BLaER1 (cell line): Measurements from ENCODE around the gene CYB5B.

Experiments used
- H3K27ac ChIP-seq: shearing (Covaris generic); formaldehyde crosslinking; 2 replicates; pipeline ENCODE4 v1.8.1; 2022
- H3K27me3 ChIP-seq: shearing (Covaris generic); formaldehyde crosslinking; 2 replicates; pipeline ENCODE4 v1.8.1; 2022
- H3K36me3 ChIP-seq: shearing (Covaris generic); formaldehyde crosslinking; 2 replicates; pipeline ENCODE4 v1.8.1; 2022
- H3K4me1 ChIP-seq: shearing (Covaris generic); formaldehyde crosslinking; 2 replicates; pipeline ENCODE4 v1.8.1; 2022
- H3K4me2 ChIP-seq: shearing (Covaris generic); formaldehyde crosslinking; 2 replicates; pipeline ENCODE4 v1.8.1; 2022
- H3K4me3 ChIP-seq: shearing (Covaris generic); formaldehyde crosslinking; 2 replicates; pipeline ENCODE4 v1.8.1; 2022
- H3K9ac ChIP-seq: shearing (Covaris generic); formaldehyde crosslinking; 2 replicates; pipeline ENCODE4 v1.8.1; 2022
- H3K9me3 ChIP-seq: shearing (Covaris generic); formaldehyde crosslinking; 2 replicates; pipeline ENCODE4 v1.8.1; 2022
- H4K20me1 ChIP-seq: shearing (Covaris generic); formaldehyde crosslinking; 2 replicates; pipeline ENCODE4 v1.8.1; 2022
- Cebpa-rat ChIP-seq: shearing (Covaris generic); IDR thresholded peaks from 2 replicates; pipeline ENCODE4 v1.8.1; 2022

The CYB5B gene

DNA sequence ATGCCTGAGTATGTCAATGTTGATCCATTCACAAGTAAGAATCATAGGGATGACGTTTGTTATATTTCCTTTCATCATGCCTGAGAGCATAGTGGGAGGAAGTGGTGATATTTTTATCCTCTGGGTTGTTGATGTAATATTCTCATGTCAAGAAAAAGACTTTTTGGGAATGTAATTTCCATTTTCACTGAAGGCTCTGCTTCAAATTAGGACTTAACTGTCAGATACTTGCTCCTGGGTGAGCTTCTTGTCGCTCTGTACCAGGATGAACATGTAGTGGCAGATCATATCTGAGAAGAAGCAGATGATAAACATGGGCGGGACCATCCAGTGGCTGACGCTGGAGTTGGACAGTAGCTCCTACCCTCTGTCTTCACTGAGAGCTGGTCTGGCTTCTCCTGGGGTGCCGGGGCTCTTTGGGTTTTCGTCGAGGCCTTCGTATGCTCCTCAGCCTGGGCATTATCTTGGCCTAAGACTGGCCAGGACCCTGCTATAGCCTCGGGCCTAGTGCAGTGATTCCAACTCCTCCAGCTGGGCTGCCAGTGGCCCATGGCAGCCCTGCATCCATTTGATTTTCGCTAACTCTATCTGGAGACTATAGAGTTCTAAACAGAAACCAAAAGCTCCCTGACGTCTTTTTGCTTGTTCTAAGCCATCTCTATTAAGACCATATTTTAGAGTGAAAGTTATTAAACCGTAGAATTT is 19.7 kb downstream of the CYB5B start:
- TF ChIP-seq Cebpa-rat, result no peak

DNA sequence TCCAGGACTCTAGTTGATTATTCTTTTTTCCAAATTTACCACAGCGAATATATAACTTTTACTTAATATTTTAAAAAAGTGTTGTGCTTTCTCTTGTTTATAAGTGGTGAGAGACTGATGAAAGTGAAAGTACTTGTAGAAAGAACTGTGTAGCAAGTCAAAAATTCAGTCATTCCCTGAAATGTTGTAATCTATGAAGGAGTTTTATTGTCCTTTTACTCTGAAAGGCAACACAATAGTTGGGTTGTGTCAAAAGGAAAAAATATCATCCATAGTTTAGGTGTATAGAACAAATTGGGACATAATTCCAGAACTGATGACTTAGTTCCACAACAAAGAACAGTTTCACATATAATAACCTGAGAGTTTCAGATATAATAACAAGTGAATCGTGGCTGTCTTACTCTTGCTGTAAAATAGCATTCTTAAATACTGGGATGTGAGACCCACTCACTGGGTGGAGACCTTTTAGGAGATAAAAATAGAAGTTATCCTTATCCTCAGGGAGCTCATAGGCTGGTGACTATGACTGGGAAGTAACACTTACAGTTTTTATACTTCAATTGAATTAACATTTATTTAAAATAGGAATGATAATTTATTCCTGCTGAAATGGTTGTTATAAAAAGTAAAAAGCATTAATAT is 20.6 kb downstream of the CYB5B start:
- Histone ChIP-seq H3K9ac (peak overlapping the region; percentile 59; the same call in 1 of the 2 replicates), H3K27me3 (no peaks in the 10 kb centered on the region), H3K4me2 (peak overlapping the region; percentile 81), H3K4me1 (peaks cover 25% of the 10 kb centered on the region), H3K4me3 (peak overlapping the region; percentile 46), H3K36me3 (peaks cover 65% of the 10 kb centered on the region), H3K27ac (peak overlapping the region; percentile 71), H4K20me1 (peaks cover 10% of the 10 kb centered on the region), H3K9me3 (no peaks in the 10 kb centered on the region)
- TF ChIP-seq Cebpa-rat, result no peak

More for the DNA sequence above, 19.7 kb downstream of the CYB5B start:
- H3K9me3 ChIP-seq, result no peaks in the 10 kb centered on the region; the same call in 1 of the 2 replicates
- peaks cover 19% of the 10 kb centered on the region for H4K20me1 ChIP-seq
- peak overlapping the region; percentile 59 for H3K9ac ChIP-seq
- peak overlapping the region; percentile 46 for H3K4me3 ChIP-seq
- H3K36me3 ChIP-seq, result peaks cover 65% of the 10 kb centered on the region
- peak overlapping the region; percentile 81 for H3K4me2 ChIP-seq
- peaks cover 25% of the 10 kb centered on the region for H3K4me1 ChIP-seq
- no peaks in the 10 kb centered on the region for H3K27me3 ChIP-seq
- peak overlapping the region; percentile 71 for H3K27ac ChIP-seq

DNA sequence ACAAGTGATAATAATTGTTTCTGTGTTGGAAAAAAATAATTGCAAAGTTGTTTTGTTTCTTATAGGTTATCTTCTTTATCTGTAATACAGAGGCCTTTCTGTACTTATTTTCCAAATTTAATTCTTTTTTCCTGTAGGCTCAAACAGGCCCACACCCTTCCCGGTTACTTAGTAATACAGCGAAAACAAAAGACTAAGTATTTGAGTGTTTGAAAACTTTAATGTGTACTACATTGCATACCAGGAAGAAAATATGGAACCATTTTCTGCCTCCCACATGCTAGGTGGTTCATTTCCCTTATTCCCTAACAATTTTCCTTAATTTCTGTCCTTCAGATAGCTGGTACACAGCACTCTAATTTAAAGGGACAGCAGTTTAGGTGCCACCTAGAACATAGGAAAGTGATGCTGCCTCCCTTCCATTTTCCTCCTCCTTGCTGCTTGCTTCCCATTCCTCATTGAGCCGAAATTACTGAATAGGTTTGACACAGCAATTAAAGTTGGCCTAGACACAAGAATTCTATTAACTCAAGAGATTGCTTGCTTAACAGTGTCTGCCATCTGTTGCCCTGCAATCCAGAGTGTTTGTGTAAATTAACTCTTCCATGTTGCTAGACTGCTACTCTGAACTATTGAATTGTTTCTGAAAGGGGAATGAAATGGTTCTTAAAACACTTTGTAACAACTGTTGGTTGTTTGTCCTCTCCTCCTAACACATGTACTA is 24.2 kb downstream of the CYB5B start:
- H3K27ac ChIP-seq, result no peak overlapping the region

DNA sequence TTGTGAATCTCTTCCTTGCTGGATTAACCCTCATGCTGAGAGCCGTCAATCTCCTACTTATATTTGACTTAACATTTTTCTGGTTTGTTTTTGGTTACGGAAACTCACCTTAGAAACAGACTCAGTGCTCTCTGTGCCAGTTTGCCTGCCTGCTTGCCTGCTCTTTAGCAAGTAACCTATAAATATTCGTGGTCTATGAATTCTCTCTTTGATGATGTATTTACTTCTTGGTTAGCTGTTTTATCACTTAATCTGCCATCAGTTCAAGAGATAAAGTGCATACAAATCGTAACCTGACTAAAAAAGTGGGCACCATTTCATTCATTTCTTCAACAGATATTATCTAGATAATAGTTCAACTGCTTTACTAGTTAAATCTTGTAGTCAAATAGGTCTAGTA is 26.7 kb downstream of the CYB5B start:
- H3K9ac ChIP-seq, result no peak overlapping the region
- no peaks in the 10 kb centered on the region for H3K9me3 ChIP-seq
- no peak overlapping the region for H3K4me2 ChIP-seq
- H3K27ac ChIP-seq, result no peak overlapping the region
- no peaks in the 10 kb centered on the region for H4K20me1 ChIP-seq
- no peak overlapping the region for H3K4me3 ChIP-seq
- peaks cover 86% of the 10 kb centered on the region for H3K36me3 ChIP-seq
- H3K4me1 ChIP-seq, result no peaks in the 10 kb centered on the region
- no peaks in the 10 kb centered on the region for H3K27me3 ChIP-seq
- no peak for TF ChIP-seq Cebpa-rat

More for the DNA sequence above, 24.2 kb downstream of the CYB5B start:
- Histone ChIP-seq H3K27me3 (no peaks in the 10 kb centered on the region), H3K4me1 (peaks cover 17% of the 10 kb centered on the region), H3K36me3 (peaks cover 67% of the 10 kb centered on the region), H3K4me2 (no peak overlapping the region), H3K9me3 (no peaks in the 10 kb centered on the region), H4K20me1 (no peaks in the 10 kb centered on the region), H3K9ac (no peak overlapping the region), H3K4me3 (no peak overlapping the region)
- TF ChIP-seq Cebpa-rat, result no peak

DNA sequence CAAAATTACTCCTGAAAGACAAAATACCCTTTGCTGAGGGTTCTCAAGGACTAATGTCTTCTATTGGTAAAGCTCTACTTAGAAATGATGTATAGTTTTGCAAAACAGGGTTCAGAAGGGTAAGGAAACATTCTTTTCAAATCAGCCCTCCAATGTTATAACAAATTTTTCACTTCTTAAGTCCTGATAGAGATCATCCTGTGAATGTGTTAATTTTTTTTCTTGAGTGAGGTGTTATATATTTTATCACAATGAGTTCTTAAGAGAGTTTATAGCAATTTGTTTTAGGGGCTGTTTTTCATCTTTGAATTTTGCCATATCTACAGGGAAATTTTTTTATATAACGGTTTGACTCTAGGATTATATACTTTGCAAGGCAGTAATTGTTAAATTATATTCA is 29.5 kb downstream of the CYB5B start:
- H3K4me2 ChIP-seq, result no peak overlapping the region
- H3K9me3 ChIP-seq, result no peaks in the 10 kb centered on the region
- no peak for TF ChIP-seq Cebpa-rat
- peaks cover 78% of the 10 kb centered on the region for H3K36me3 ChIP-seq
- H3K4me3 ChIP-seq, result no peak overlapping the region
- no peak overlapping the region for H3K27ac ChIP-seq
- no peaks in the 10 kb centered on the region for H3K4me1 ChIP-seq
- no peaks in the 10 kb centered on the region for H4K20me1 ChIP-seq
- no peak overlapping the region for H3K9ac ChIP-seq
- no peaks in the 10 kb centered on the region for H3K27me3 ChIP-seq

DNA sequence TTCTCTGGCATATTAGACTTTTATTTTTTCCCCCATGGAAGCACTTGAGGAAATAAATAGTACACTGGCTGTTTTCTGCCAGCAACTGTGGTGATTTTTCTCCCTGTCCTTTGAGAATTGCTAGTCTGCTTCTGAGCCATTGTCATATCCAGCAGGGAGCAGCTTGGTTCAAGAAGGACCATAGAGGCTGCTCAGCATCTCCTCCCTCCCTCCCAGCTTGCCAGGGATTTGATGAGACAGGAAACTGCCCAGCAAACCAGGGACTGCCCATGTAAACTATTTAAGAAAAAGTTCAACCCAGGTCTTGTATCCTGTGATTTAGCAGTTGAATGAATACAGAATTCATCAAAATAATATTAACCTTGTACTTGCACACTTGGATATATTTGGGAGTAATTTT is 39.5 kb downstream of the CYB5B start:
- no peak overlapping the region for H3K27ac ChIP-seq
- peaks cover 39% of the 10 kb centered on the region for H3K36me3 ChIP-seq
- H3K4me1 ChIP-seq, result peaks cover 48% of the 10 kb centered on the region
- no peak overlapping the region; the same call in 1 of the 2 replicates for H3K4me2 ChIP-seq
- peaks cover 8% of the 10 kb centered on the region; the same call in 1 of the 2 replicates for H4K20me1 ChIP-seq
- TF ChIP-seq Cebpa-rat, result no peak
- no peak overlapping the region for H3K9ac ChIP-seq
- no peaks in the 10 kb centered on the region for H3K9me3 ChIP-seq
- H3K27me3 ChIP-seq, result no peaks in the 10 kb centered on the region
- no peak overlapping the region for H3K4me3 ChIP-seq

DNA sequence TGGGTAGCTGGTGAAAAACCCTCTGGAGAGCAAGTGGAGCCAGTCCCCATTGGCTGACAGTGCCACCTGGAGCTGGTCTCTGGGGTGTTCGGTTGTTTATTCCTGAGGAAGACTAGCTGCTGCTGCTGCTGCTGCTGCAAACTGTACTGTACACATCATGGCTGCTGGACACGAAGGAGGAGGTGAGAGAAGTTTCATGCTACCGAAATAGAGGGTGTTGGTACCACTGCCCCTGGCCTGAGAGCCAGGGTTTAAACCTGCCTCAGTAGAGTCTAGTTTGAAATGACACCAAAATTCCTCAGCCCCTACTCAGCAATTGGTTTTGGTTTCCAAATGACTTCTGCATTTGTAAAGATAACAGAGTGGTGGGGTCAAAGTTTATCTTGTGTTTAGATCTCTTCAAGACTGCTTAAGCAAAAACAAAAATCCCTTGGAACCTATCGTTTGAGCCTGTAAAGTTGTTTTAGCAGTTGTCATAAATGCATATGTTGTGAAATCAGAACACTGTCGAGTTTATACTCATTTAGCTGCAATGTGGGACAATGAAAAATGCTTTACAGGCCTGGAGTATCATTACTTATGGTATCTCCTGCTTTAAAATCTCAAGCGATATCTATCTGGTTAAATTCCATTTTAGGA is 40.8 kb downstream of the CYB5B start:
- H3K4me2 ChIP-seq, result peak overlapping the region; percentile 65

DNA sequence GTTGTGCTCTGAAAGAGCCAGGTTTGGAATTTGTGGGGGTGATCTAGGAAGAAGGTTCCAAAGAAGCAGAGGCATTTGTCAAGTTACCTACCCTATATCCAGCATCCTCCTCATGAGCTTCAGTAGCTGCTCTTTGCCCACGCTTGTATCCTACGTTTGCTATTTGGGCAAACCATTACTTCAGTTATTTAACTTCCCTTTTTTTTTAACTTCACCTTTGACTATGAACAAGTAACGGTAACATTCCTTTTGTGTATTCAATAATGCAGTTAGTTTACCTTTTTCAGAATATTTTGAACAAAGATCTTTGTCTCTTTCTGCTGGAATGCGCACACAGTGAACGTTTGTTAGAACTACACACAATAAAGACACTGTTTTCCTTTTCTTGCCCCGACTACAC is 41.5 kb downstream of the CYB5B start:
- no peaks in the 10 kb centered on the region for H3K27me3 ChIP-seq
- no peak overlapping the region for H3K9ac ChIP-seq
- H4K20me1 ChIP-seq, result peaks cover 25% of the 10 kb centered on the region
- H3K4me1 ChIP-seq, result peaks cover 68% of the 10 kb centered on the region
- peak overlapping the region; percentile 65 for H3K4me2 ChIP-seq
- H3K9me3 ChIP-seq, result no peaks in the 10 kb centered on the region
- H3K36me3 ChIP-seq, result peaks cover 21% of the 10 kb centered on the region
- no peak for TF ChIP-seq Cebpa-rat
- no peak overlapping the region for H3K27ac ChIP-seq
- H3K4me3 ChIP-seq, result no peak overlapping the region

More for the DNA sequence above, 40.8 kb downstream of the CYB5B start:
- Histone ChIP-seq H4K20me1 (peaks cover 22% of the 10 kb centered on the region), H3K27me3 (no peaks in the 10 kb centered on the region), H3K27ac (no peak overlapping the region), H3K9me3 (no peaks in the 10 kb centered on the region), H3K4me1 (peaks cover 61% of the 10 kb centered on the region), H3K4me3 (no peak overlapping the region), H3K36me3 (peaks cover 27% of the 10 kb centered on the region), H3K9ac (peak overlapping the region; percentile 3; the same call in 1 of the 2 replicates)
- TF ChIP-seq Cebpa-rat, result no peak

DNA sequence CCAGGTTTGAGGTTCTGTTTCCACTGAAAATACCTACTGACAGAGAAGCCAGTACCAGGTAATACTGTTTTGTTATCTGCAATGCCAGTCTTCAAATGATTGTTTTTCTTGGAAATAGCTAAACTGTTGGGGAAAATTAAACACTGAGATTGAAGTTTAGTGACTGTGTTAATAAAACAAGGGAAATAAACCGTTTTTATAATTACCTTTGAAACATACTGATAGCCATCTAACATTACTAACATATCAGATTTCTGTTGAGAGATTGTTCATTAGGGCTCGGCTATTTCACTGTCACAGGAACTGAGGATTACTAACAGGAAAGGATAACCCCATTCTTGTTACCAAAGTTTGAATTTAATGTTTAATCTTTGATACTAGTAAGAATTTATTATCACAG is 42.1 kb downstream of the CYB5B start:
- Histone ChIP-seq H4K20me1 (peaks cover 25% of the 10 kb centered on the region), H3K4me3 (no peak overlapping the region), H3K9me3 (no peaks in the 10 kb centered on the region), H3K27me3 (no peaks in the 10 kb centered on the region), H3K9ac (no peak overlapping the region), H3K4me1 (peaks cover 74% of the 10 kb centered on the region), H3K27ac (no peak overlapping the region), H3K4me2 (no peak overlapping the region), H3K36me3 (peaks cover 15% of the 10 kb centered on the region)
- no peak for TF ChIP-seq Cebpa-rat
